ENCODE data around the gene CHCHD3.

- TF ChIP-seq NFE2L1 (CRISPR knock-in tag; IDR thresholded peaks at IDR 0.05): no peak
- no peak for TF ChIP-seq USF2 (CRISPR knock-in tag; IDR thresholded peaks at IDR 0.05)
- TF ChIP-seq ZNF416 (CRISPR knock-in tag; IDR thresholded peaks at IDR 0.05): no peak
- no peak for TF ChIP-seq SP1 (CRISPR knock-in tag; conservative IDR thresholded peaks at IDR 0.05)
- no peak for TF ChIP-seq CTCF (IDR thresholded peaks at IDR 0.05)
These were observed 30.8 kb downstream of the CHCHD3 start for GRCh38 chr7:133051066-133051465.

Measured in WTC11 (cell line).